NCI-H524 treated with DMSO at 0.1 percent for 48 hours (cell line): ENCODE data around the gene ZBTB44.
"Not testable (repeated sequence)": the region's sequence is repeated elsewhere in the genome, so short reads cannot be mapped to it uniquely, and the experiment has no call there.

Experiments used
- DNase-seq: peaks from one replicate; lab custom pipeline; 2025; lab: John Stamatoyannopoulos, UW

The ZBTB44 gene

GRCh38 chr11:130247319-130247718 is 67.4 kb downstream of the ZBTB44 start:
- DNase-seq = no peak

- no peak for DNase-seq
Observed at GRCh38 chr11:130246738-130247137, 68.0 kb downstream of the ZBTB44 start.

GRCh38 chr11:130246270-130246669 is 68.4 kb downstream of the ZBTB44 start:
- no peak for DNase-seq

- not testable (repeated sequence) for DNase-seq
Observed at GRCh38 chr11:130245375-130245774, 69.3 kb downstream of the ZBTB44 start.

- DNase-seq = no peak
Observed at GRCh38 chr11:130244848-130245247, 69.9 kb downstream of the ZBTB44 start.

DNA sequence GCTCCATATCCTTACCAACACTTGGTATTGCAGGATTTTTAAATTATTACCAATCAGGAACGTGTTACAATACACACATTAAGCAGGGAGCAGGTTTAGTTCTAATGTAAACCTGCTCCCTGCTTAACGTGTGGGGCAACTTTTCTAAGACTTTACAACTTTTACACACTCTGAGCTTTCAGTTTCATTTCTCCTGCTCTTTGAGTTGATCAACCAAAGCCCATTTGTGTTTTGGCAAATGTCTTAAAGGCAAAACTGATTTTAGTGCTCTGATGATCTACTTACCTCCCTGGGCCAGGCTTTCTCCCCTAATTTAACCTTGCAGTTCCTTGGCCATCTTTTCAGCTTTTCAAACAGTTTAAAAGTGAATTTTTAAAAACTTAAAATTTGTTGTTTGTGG is 70.9 kb downstream of the ZBTB44 start:
- DNase-seq = no peak

DNA sequence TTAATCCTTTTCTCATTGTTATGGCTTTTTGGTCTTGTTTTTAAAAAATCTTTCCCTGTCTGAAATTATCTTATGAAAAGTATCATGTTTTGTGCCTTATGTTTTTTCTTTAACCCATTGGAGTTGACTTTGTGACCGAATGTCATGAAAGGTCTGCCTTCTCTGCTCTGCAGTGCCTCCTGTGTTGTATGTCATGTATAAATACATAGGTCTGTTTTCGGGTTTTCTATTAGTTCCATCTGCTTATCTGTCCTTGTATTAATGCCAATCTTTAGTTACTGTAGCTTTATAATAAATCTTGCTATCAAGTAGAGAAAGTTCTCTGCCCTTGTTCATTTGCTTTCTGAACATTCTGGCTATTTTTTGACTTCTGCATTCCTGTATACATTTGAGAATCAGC is 73.0 kb downstream of the ZBTB44 start:
- no peak for DNase-seq

DNA sequence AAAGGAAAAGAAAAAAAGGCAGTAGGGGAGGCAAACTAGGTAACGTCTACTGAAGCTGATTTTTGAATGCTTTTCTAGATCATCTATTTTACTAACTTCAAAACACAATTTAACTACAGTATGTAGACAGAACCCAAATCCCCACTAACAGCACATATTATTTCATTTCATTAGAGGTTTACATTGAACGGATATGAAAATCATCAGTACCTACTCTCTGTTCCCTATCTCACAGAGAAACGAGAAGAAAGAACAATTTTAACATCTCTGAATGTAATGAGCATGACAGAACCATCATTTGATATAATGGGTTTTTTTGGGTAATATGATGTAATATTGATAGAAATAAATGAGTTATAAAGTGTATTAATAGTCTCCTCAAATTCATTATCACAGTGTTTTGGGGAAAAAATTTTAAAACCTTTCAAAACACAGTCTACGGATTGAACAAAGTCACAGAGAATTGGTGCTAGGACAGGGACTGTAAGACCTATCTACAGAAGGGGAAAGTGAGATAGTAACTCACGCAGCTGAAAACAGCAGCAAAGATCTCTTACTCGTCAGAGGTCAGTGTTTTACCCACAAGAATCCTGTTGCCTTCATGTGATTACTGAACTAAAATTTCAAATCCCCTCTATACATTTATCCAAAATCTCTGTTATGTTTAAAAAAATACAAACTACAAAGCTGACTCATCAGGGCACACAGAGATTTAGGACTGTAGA is 77.3 kb downstream of the ZBTB44 start:
- no peak for DNase-seq

GRCh38 chr11:130234315-130234714 is 80.4 kb downstream of the ZBTB44 start:
- no peak for DNase-seq

DNA sequence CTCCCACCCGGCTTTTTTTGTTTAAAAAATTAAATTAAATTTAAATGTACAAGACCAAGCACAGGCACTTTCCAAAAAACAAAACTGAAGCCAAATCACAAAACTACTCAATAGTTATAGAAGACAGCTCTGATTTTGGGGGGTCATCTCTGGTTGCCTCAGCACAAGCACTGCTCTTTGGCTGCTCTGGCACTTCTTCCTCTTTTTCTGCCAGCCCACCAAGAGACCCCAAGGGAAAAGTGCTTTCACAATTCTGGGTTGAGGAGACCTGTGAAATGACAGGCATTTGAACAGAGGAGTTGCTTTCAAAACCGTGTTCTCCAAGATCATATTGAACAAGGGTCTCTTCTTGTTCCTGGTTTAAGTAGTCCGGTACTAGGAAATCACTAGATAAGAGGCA is 80.8 kb downstream of the ZBTB44 start:
- DNase-seq = not testable (repeated sequence)

DNA sequence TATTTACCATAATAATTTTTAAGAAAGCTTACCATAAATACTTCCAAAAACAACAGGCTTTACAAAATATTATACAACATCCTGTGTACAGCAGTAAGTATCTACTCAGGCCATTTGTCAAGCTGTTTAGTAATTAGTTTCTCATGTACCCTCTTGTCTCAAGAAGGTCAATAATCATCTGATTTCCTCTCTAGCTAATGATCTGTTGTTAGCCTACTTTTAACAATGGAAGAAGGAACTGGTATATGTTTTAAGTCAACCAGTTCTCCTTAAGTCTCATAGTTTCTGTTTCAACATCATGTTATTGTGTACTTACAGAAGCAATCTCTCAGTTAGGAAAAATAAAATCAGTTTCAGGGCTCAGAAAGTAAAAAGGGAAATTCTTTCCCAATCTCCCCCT is 81.2 kb downstream of the ZBTB44 start:
- not testable (repeated sequence) for DNase-seq

GRCh38 chr11:130227373-130227772 is 87.3 kb downstream of the ZBTB44 start:
- DNase-seq = no peak

- no peak for DNase-seq
Observed at GRCh38 chr11:130223291-130223971, 91.3 kb downstream of the ZBTB44 start.

- no peak for DNase-seq
Observed at GRCh38 chr11:130220311-130221035, 94.2 kb downstream of the ZBTB44 start.

GRCh38 chr11:130219148-130219547 is 95.6 kb downstream of the ZBTB44 start:
- no peak for DNase-seq

DNA sequence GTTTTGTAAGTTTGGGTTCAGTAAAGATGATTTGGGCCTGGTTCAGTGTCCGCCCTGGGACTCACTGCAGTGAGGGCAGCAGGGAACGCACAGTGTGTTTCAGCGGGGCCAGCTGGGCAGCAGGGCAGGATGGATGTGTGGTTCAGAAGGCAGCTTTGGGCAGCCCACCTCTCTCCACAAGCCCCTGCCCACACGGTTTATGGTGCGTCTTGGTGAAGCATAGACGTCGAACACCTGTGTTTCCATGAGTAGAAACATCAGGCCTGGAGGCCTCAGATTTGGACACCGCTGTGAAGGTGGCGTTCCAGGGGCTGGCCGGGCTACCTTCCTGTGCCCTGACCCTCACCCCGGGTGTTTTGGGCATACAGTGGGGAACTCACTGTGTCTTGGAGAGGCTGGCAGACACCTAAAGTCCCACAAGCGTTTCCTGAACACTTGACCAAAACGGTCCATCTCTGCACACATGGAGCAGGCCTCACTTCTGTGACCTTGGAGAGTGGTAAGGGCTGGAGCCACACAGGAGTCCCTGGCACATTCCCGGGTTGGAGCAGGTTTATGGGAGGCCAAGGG is 96.1 kb downstream of the ZBTB44 start:
- no peak for DNase-seq

DNA sequence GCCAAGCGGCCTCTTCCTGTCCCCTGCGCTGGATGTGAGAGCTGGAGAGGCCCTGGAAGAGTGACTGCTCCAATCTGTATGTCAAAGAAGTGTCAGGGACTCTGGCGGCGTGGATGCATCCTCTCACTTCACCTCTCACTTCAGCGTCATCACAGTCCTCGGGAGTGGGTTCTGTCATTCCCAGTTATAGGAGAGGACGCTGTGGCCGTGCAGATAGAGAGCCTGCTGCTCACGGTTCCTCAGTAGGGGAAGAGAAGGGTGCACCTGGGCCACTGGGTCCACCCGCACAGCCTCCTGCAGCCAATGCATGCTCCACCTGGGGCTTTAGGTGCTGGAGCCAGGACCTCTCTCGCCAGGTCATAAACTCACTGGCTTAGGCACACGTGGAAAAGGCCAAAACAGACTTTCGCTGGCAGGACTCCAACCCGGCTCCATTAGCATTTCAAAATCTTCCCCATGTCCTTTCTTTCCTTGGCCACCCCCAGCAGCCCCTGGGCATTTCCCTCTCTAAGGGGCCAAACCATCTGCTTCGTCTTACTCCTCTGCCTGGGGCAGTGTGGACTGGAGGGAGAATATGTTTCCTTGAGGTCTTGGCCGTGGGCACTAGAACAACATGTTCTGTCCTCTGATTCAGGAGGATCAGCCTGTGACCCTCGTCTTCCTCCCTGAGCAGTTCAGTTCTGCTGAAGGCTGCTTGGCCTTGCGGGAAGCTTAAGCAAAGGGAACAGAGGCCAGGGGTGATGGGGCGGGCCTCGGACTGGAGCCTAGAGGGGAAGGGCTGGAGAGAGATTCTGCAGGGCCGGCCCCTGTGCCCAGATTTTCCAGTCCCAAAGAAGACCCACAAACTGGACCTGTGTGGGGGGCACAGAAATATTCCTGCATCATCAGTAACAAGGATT is 97.3 kb downstream of the ZBTB44 start:
- no peak for DNase-seq

DNA sequence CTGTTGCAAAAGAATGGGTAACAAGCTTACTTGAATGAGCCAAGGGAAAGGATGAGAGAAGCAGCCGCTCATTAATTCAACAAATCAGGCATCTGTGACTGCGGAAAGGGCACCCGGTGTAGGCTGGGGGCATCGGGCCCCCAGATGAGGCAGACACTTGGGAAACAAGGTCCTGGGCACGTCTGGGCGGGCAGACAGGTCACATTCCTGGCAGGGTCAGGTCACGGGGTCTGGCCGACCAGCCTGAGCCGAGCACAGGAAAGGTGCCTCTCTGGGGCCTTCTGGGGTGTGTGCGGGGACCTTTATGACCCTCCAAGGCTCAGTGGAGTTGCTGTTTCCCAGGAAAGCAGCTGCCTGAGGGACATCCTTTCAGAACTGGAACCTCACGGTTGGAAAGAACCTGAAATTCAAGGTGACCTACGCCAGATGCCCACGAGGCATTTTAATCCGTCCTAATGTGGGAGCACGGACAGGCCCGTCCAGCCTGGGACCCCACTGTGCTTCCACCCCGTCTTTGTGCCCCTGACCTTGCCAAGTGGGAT is 98.1 kb downstream of the ZBTB44 start:
- no peak for DNase-seq

- no peak for DNase-seq
Observed at GRCh38 chr11:130216221-130216550, 98.5 kb downstream of the ZBTB44 start.

GRCh38 chr11:130215531-130216220 is 99.0 kb downstream of the ZBTB44 start:
- DNase-seq = no peak
